CD4-positive, alpha-beta T cell (primary cell): ENCODE measurements around the gene ELMO1. TPM values are rescaled to one million over a fixed set of nuclear protein-coding genes. Genes with fewer than 3 reads are reported as not detected.

ENCODE experiments used
- ATAC-seq: fragments of 200-7000 bp; cut with Tn5 transposase; one replicate; pipeline ENCODE4 v1.10.0; 2022; ENCODE audit warnings: mild to moderate bottlenecking; ENCODE audit not compliant: poor library complexity
- CTCF ChIA-PET: fragments of 350-600 bp; sonication (Branson Sonifier 250); formaldehyde crosslinking; loops from one replicate; lab custom pipeline; 2021; ENCODE audit warnings: antibody characterized with exemption, inconsistent platforms; lab: Charles Lee
- POLR2A ChIA-PET: fragments of 350-600 bp; sonication (Branson Sonifier 250); formaldehyde crosslinking; loops from one replicate; lab custom pipeline; 2021; ENCODE audit warnings: antibody characterized with exemption, inconsistent platforms; lab: Charles Lee
- DNase-seq, 14 experiments: peaks; one replicate each; pipeline ENCODE4 v3.0.0-alpha.2; 2013 to 2020; ENCODE audit warnings: mixed read lengths in 2 of 14
- H3K27ac ChIP-seq, 2 donors: one replicate each; pipeline versions ENCODE4 v1.5.1 to v1.7.0; 2013; ENCODE audit warnings: low read length in 2 of 2, low read depth in 1 of 2, mild to moderate bottlenecking in 1 of 2
- H3K27me3 ChIP-seq, 2 experiments: 1 replicate in 1 of 2; 2 replicates in 1 of 2; pipeline versions ENCODE4 v1.6.1 to v1.7.0; 2013; ENCODE audit warnings: low read length in 2 of 2, control low read depth in 1 of 2, mild to moderate bottlenecking in 1 of 2, moderate library complexity in 1 of 2; ENCODE audit not compliant: insufficient read depth in 2 of 2, control insufficient read depth in 1 of 2
- H3K36me3 ChIP-seq: one replicate; pipeline ENCODE4 v1.6.1; 2013; ENCODE audit warnings: low read length, control low read depth; ENCODE audit not compliant: insufficient read depth
- H3K4me1 ChIP-seq: one replicate; pipeline ENCODE4 v1.6.1; 2013; ENCODE audit warnings: low read length, control low read depth; ENCODE audit not compliant: insufficient read depth
- H3K4me3 ChIP-seq: one replicate; pipeline ENCODE4 v1.5.1; 2013; ENCODE audit warnings: mild to moderate bottlenecking, low read length, moderate library complexity
- H3K9me3 ChIP-seq, 2 experiments: 1 replicate in 1 of 2; 2 replicates in 1 of 2; pipeline versions ENCODE4 v1.6.1 to v1.7.0; 2013; ENCODE audit warnings: low read length in 2 of 2, mild to moderate bottlenecking in 2 of 2, control low read depth in 1 of 2, moderate library complexity in 1 of 2; ENCODE audit not compliant: control insufficient read depth in 1 of 2, insufficient read depth in 1 of 2
- H3K27ac Mint-ChIP-seq: one replicate; pipeline ENCODE4 v1.8.0; 2020; ENCODE audit warnings: mixed read lengths
- H3K27me3 Mint-ChIP-seq: one replicate; pipeline ENCODE4 v1.8.0; 2021; ENCODE audit warnings: mixed read lengths
- H3K36me3 Mint-ChIP-seq: one replicate; pipeline ENCODE4 v1.8.0; 2021; ENCODE audit warnings: low read depth, mixed read lengths
- H3K4me1 Mint-ChIP-seq: one replicate; pipeline ENCODE4 v1.8.0; 2021; ENCODE audit warnings: low read depth, mixed read lengths
- H3K4me3 Mint-ChIP-seq: one replicate; pipeline ENCODE4 v1.8.0; 2020; ENCODE audit warnings: mild to moderate bottlenecking, mixed read lengths
- H3K9me3 Mint-ChIP-seq: one replicate; pipeline ENCODE4 v1.8.0; 2020; ENCODE audit warnings: mixed read lengths
- intact Hi-C, 2 experiments: fragments of 100-400 bp; cut with DNase I in 1 of 2; cut with micrococcal nuclease in 1 of 2; formaldehyde crosslinking; loops; one replicate each; pipeline versions ENCODE4 v1.15.1 to v1.9.0; 2023 to 2025; cut with DNase I, micrococcal nuclease
- total RNA-seq, 174 experiments: library from RNA in 2 of 174; stranded (reverse) in 2 of 174; gene quantifications; one replicate each; pipeline ENCODE4 v1.2.3 and lab custom pipeline; 2021 to 2026
- TF ChIP-seq, protein P1 (sequence below): fragments of 200-600 bp; IDR thresholded peaks from one replicate; pipeline ENCODE4 v1.8.0; 2022; ENCODE audit warnings: antibody characterized with exemption, mild to moderate bottlenecking

The ELMO1 gene
- total RNA-seq, 2 experiments from 2014 or later, result 117 to 120 TPM

- Histone ChIP-seq H3K27me3 (no peaks in the 10 kb centered on the region), H3K4me1 (peaks cover 44% of the 10 kb centered on the region), H3K9me3 (no peaks in the 10 kb centered on the region), H3K36me3 (no peaks in the 10 kb centered on the region), H3K27ac (peak overlapping the region in 1 of 2 donors; percentile 46), H3K4me3 (no peak overlapping the region)
- TF ChIP-seq, protein P1, sequence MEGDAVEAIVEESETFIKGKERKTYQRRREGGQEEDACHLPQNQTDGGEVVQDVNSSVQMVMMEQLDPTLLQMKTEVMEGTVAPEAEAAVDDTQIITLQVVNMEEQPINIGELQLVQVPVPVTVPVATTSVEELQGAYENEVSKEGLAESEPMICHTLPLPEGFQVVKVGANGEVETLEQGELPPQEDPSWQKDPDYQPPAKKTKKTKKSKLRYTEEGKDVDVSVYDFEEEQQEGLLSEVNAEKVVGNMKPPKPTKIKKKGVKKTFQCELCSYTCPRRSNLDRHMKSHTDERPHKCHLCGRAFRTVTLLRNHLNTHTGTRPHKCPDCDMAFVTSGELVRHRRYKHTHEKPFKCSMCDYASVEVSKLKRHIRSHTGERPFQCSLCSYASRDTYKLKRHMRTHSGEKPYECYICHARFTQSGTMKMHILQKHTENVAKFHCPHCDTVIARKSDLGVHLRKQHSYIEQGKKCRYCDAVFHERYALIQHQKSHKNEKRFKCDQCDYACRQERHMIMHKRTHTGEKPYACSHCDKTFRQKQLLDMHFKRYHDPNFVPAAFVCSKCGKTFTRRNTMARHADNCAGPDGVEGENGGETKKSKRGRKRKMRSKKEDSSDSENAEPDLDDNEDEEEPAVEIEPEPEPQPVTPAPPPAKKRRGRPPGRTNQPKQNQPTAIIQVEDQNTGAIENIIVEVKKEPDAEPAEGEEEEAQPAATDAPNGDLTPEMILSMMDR, result no peak
- H3K36me3 Mint-ChIP-seq, result no peaks in the 10 kb centered on the region
- DNase-seq (no peak), ATAC-seq (no peak)
- no peaks in the 10 kb centered on the region for H3K27me3 Mint-ChIP-seq
- peaks cover 89% of the 10 kb centered on the region for H3K4me1 Mint-ChIP-seq
- CTCF ChIA-PET, result no interaction called here
- intact Hi-C loops, result no loop called here
- POLR2A ChIA-PET, result interaction anchor here (0.8 to 2.3 kb wide), 5 partner anchors 9 to 85 kb away, joined by 3 to 21 read pairs (median 5); partner anchors contain the start of gene ELMO1
- H3K27ac Mint-ChIP-seq, result peak overlapping the region; percentile 85
- H3K4me3 Mint-ChIP-seq, result peak overlapping the region; percentile 47
- no peaks in the 10 kb centered on the region for H3K9me3 Mint-ChIP-seq
These were observed 85.9 kb downstream of the ELMO1 start for GRCh38 chr7:37362802-37363201.

DNA sequence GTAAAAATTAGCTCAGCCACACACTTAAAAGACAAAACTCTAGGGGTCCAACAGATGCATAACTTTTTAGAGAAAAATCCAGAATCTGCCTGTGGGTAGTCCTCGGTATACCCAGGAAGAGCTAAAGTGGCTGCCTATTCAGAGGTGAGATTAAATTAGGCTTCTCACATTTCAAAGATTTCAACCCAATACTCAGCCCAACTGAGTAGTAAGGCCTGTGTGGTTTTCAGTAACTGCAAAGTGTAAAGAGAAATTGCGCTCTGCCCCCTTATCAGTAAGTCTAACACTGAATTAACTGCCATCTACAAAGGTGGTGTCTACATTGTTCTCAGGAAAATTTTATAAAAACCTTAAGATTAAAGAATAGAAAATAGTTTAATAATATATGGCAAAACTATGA lies 88.2 kb downstream of the ELMO1 start:
- Mint-ChIP-seq H3K36me3 (no peaks in the 10 kb centered on the region), H3K4me3 (peak overlapping the region; percentile 45), H3K27ac (peak overlapping the region; percentile 56), H3K27me3 (no peaks in the 10 kb centered on the region), H3K4me1 (peaks cover 86% of the 10 kb centered on the region), H3K9me3 (no peaks in the 10 kb centered on the region)
- no peak overlapping the region for H3K27ac ChIP-seq
- no peak for DNase-seq
- H3K4me3 ChIP-seq, result no peak overlapping the region
- H3K36me3 ChIP-seq, result no peaks in the 10 kb centered on the region
- peaks cover 43% of the 10 kb centered on the region for H3K4me1 ChIP-seq
- TF ChIP-seq, protein P1, result no peak
- POLR2A ChIA-PET, result interaction anchor here (0.7 to 1.2 kb wide), 3 partner anchors 50 to 88 kb away, joined by 3 to 11 read pairs (median 3); partner anchors contain the start of gene ELMO1
- no peaks in the 10 kb centered on the region for H3K27me3 ChIP-seq
- CTCF ChIA-PET, result interaction anchor here (1.2 kb wide), 1 partner anchor 13 kb away, joined by 3 read pairs; no protein-coding TSS in a partner anchor
- intact Hi-C loops, result no loop called here
- ATAC-seq, result no peak
- H3K9me3 ChIP-seq, result no peaks in the 10 kb centered on the region

- DNase-seq (peak in 1 of 14 experiments; percentile 29), ATAC-seq (no peak)
- Histone ChIP-seq H3K27ac (no peak overlapping the region), H3K36me3 (no peaks in the 10 kb centered on the region), H3K4me3 (peak overlapping the region; percentile 8), H3K9me3 (no peaks in the 10 kb centered on the region), H3K27me3 (no peaks in the 10 kb centered on the region), H3K4me1 (peaks cover 43% of the 10 kb centered on the region)
- Mint-ChIP-seq H3K4me1 (peaks cover 86% of the 10 kb centered on the region), H3K36me3 (no peaks in the 10 kb centered on the region), H3K4me3 (peak overlapping the region; percentile 45), H3K27me3 (no peaks in the 10 kb centered on the region), H3K27ac (peak overlapping the region; percentile 56), H3K9me3 (no peaks in the 10 kb centered on the region)
- POLR2A ChIA-PET, result interaction anchor here (0.9 to 1.2 kb wide), 2 partner anchors 79 to 89 kb away, joined by 3 to 11 read pairs; partner anchors contain the start of gene ELMO1
- CTCF ChIA-PET, result interaction anchor here (1.2 kb wide), 1 partner anchor 13 kb away, joined by 3 read pairs; no protein-coding TSS in a partner anchor
- TF ChIP-seq, protein P1, result no peak
- intact Hi-C loops, result loop anchor here in 1 of 2 experiments (5.0 kb wide), 1 partner anchor 72 kb away; no protein-coding TSS in a partner anchor
These were observed 88.8 kb downstream of the ELMO1 start for GRCh38 chr7:37359662-37360444.
